Measurements from ENCODE around the gene PNRC1.
"Not testable (repeated sequence)": the region's sequence is repeated elsewhere in the genome, so short reads cannot be mapped to it uniquely, and the experiment has no call there.

PNRC1 gene

DNA sequence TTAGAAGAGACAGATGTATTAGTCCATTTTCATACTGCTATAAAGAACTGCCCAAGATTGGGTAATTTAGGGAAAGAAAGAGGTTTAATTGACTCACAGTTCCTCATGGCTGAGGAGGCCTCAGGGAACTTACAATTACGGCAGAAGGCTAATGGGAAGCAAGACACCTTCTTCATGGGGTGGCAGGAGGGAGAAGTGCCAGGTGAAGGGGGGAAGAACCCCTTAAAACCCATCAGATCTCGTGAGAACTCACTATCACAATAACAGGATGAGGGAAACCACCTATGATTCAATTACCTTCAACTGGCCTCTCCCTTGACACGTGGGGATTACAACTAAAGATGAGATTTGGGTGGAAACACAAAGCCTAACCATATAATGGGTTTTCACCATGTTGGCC, 28.9 kb upstream of the PNRC1 start:
- Mint-ChIP-seq H3K9me3 (no peaks in the 10 kb centered on the region), H3K4me3 (no peak overlapping the region), H3K27ac (no peak overlapping the region), H3K36me3 (ENCODE audit: low read depth) (no peaks in the 10 kb centered on the region), H3K4me1 (peaks cover 25% of the 10 kb centered on the region), H3K27me3 (ENCODE audit: low read depth) (peaks cover 3% of the 10 kb centered on the region)
- TF ChIP-seq, protein P1, sequence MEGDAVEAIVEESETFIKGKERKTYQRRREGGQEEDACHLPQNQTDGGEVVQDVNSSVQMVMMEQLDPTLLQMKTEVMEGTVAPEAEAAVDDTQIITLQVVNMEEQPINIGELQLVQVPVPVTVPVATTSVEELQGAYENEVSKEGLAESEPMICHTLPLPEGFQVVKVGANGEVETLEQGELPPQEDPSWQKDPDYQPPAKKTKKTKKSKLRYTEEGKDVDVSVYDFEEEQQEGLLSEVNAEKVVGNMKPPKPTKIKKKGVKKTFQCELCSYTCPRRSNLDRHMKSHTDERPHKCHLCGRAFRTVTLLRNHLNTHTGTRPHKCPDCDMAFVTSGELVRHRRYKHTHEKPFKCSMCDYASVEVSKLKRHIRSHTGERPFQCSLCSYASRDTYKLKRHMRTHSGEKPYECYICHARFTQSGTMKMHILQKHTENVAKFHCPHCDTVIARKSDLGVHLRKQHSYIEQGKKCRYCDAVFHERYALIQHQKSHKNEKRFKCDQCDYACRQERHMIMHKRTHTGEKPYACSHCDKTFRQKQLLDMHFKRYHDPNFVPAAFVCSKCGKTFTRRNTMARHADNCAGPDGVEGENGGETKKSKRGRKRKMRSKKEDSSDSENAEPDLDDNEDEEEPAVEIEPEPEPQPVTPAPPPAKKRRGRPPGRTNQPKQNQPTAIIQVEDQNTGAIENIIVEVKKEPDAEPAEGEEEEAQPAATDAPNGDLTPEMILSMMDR (IDR thresholded peaks at IDR 0.05; ENCODE audit: unreplicated experiment in 3 of 3) = no peak

DNA sequence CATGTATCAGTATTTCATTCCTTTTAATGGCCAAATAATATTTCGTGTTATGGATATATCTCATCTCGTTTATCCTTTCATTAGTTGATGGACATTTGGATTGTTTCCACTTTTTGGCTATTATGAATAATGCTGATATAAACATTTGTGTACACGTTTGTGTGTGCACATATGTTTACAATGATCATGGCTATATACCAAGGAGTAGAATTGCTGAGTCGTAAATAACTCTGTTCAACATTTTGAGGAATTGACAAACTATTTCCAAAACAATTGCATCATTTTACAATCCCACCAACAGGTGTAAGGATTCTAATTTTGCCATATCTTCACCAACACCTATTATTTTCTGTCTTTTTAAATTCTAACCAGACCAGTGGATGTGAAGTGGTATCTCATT, 26.3 kb upstream of the PNRC1 start:
- Mint-ChIP-seq H3K4me3 (no peak overlapping the region), H3K4me1 (peaks cover 5% of the 10 kb centered on the region), H3K36me3 (ENCODE audit: low read depth) (no peaks in the 10 kb centered on the region), H3K27ac (no peak overlapping the region), H3K9me3 (no peaks in the 10 kb centered on the region), H3K27me3 (ENCODE audit: low read depth) (peaks cover 3% of the 10 kb centered on the region)
- TF ChIP-seq, protein P1 (IDR thresholded peaks at IDR 0.05; ENCODE audit: unreplicated experiment in 3 of 3) = no peak

DNA sequence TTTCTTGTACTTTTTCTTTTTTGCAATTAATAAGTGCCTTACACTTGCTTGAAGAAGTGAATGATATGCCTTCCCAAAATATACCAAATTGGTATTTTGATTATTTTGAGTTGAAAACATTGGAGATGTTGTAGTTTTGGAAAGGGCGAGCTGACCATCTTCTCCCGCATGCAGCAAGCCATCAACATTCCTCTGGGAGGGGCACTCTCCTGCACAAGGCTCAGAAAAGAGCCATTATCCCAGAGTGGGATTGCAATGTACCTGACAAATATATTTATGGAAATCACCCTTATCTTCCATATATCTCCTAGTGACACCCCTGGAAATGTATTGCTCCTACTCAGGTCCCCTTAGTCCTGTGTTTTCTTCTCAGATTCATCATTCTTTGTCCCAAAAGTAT, 22.8 kb upstream of the PNRC1 start:
- no peaks in the 10 kb centered on the region for H3K9me3 Mint-ChIP-seq
- no peaks in the 10 kb centered on the region for H3K4me1 Mint-ChIP-seq
- no peak overlapping the region for H3K4me3 Mint-ChIP-seq
- no peaks in the 10 kb centered on the region for H3K36me3 Mint-ChIP-seq (ENCODE audit: low read depth)
- no peaks in the 10 kb centered on the region for H3K27me3 Mint-ChIP-seq (ENCODE audit: low read depth)
- TF ChIP-seq, protein P1 (IDR thresholded peaks at IDR 0.05; ENCODE audit: unreplicated experiment in 3 of 3) = no peak
- H3K27ac Mint-ChIP-seq = no peak overlapping the region

DNA sequence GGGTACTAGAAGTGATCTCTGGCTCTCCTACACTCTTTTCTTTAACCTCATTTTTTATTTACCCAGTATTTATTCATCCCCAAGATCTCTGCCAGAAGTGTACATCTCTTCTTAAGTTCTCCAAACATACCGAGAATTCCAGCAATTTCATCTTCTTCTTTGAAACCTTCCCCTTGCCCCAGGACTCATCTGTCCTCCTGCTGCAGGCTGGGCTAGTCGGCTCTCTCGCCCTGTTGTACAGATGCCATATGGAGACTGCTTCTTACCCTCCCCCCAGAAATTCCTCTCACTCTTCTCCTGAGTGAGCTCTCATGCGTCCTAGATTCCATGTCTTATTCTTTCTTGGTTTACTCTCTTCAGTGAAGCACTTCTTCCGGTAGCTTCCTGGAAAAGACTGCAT, 21.9 kb upstream of the PNRC1 start:
- Mint-ChIP-seq H3K27me3 (ENCODE audit: low read depth) (no peaks in the 10 kb centered on the region), H3K4me3 (no peak overlapping the region), H3K4me1 (no peaks in the 10 kb centered on the region), H3K27ac (no peak overlapping the region), H3K36me3 (ENCODE audit: low read depth) (no peaks in the 10 kb centered on the region), H3K9me3 (no peaks in the 10 kb centered on the region)
- TF ChIP-seq, protein P1 (IDR thresholded peaks at IDR 0.05; ENCODE audit: unreplicated experiment in 3 of 3) = no peak

DNA sequence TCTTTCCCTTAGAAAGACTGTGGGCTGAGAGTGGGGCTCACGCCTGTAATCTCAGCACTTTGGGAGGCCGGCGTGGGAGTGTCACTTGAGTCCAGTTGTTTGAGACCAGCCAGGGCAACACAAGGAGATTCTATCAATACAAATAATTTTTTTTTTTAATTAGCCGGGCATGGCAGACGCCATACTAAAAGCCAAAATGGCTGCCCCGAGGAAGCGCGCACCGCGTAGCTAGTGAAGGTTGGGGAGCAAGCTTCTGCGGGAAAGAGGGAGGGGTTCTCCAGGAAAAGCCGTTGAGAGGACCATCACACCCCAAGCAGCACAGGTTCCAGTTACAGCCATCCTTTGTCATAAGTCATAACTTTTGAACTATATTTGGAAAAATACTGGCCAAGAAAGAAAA, 21.3 kb upstream of the PNRC1 start:
- Mint-ChIP-seq H3K9me3 (no peaks in the 10 kb centered on the region), H3K27ac (no peak overlapping the region), H3K36me3 (ENCODE audit: low read depth) (no peaks in the 10 kb centered on the region), H3K4me1 (no peaks in the 10 kb centered on the region), H3K27me3 (ENCODE audit: low read depth) (no peaks in the 10 kb centered on the region), H3K4me3 (no peak overlapping the region)
- TF ChIP-seq, protein P1 (IDR thresholded peaks at IDR 0.05; ENCODE audit: unreplicated experiment in 3 of 3) = no peak

DNA sequence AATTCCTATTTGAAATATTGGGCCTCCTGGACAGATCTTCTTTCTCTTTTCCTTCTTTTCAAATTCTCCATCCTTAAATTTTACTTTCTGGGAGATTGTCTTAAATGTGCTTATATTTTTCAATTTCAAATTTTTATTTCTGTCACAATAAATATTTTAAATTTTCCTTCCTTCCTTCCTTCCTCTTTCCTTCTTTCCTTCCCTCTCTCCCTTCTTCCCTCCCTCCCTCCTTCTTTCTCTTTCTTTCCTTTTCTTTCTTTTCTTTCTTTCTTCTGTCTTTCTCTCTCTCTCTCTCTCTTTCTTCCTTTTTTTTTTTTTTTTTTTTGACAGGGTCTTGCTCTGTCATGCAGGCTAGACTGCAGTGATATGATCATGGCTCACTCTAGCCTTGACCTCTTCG, 16.7 kb upstream of the PNRC1 start:
- Mint-ChIP-seq H3K27ac (no peak overlapping the region), H3K9me3 (no peaks in the 10 kb centered on the region), H3K36me3 (ENCODE audit: low read depth) (no peaks in the 10 kb centered on the region), H3K4me3 (no peak overlapping the region), H3K4me1 (peaks cover 6% of the 10 kb centered on the region), H3K27me3 (ENCODE audit: low read depth) (no peaks in the 10 kb centered on the region)
- TF ChIP-seq, protein P1 (IDR thresholded peaks at IDR 0.05; ENCODE audit: unreplicated experiment in 3 of 3) = no peak

DNA sequence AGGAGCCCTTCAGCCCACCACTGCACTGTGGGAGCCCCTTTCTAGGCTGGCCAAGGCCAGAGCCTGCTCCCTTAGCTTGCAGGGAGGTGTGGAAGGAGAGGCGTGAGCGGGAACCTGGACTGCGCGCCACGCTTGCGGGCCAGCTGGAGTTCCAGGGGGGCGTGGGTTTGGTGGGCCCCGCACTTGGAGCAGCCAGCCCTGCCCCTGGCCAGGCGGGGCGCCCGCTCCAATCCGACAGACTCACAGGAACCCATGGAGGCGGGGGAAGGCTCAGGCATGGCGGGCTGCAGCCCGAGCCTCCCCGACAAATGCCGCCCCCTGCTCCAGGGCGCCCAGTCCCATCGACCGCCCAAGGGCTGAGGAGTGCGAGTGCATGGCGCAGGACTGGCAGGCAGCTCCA, 15.6 kb upstream of the PNRC1 start:
- not testable (repeated sequence) for H3K27me3 Mint-ChIP-seq (ENCODE audit: low read depth); H3K4me1 Mint-ChIP-seq; H3K36me3 Mint-ChIP-seq (ENCODE audit: low read depth); H3K4me3 Mint-ChIP-seq; H3K9me3 Mint-ChIP-seq; H3K27ac Mint-ChIP-seq

DNA sequence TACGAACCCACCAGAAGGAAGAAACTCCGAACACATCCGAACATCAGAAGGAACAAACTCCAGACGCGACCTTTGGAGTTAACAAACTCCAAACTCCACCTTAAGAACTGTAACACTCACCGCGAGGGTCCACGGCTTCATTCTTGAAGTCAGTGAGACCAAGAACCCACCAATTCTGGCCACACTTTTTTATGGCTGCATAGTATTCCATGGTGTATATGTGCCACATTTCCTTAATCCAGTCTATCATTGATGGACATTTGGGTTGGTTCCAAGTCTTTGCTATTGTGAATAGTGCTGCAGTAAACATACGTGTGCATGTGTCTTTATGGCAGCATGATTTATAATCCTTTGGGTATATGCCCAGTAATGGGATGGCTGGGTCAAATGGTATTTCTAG, 14.4 kb upstream of the PNRC1 start:
- H3K4me1 Mint-ChIP-seq; H3K4me3 Mint-ChIP-seq; H3K9me3 Mint-ChIP-seq; H3K36me3 Mint-ChIP-seq (ENCODE audit: low read depth); H3K27ac Mint-ChIP-seq; H3K27me3 Mint-ChIP-seq (ENCODE audit: low read depth): not testable (repeated sequence)
